GM18868 (cell line): ENCODE results near the gene CSAG1.
"Not testable (repeated sequence)": the region's sequence is repeated elsewhere in the genome, so short reads cannot be mapped to it uniquely, and the experiment has no call there.

ENCODE experiments used
- ATAC-seq: cut with Tn5 transposase; IDR thresholded peaks from one replicate; pipeline ENCODE4 v1.9.1; 2021; ENCODE audit warnings: mild to moderate bottlenecking, moderate library complexity; ENCODE audit not compliant: unreplicated experiment

Gene CSAG1, protein sequence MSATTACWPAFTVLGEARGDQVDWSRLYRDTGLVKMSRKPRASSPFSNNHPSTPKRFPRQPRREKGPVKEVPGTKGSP

DNA sequence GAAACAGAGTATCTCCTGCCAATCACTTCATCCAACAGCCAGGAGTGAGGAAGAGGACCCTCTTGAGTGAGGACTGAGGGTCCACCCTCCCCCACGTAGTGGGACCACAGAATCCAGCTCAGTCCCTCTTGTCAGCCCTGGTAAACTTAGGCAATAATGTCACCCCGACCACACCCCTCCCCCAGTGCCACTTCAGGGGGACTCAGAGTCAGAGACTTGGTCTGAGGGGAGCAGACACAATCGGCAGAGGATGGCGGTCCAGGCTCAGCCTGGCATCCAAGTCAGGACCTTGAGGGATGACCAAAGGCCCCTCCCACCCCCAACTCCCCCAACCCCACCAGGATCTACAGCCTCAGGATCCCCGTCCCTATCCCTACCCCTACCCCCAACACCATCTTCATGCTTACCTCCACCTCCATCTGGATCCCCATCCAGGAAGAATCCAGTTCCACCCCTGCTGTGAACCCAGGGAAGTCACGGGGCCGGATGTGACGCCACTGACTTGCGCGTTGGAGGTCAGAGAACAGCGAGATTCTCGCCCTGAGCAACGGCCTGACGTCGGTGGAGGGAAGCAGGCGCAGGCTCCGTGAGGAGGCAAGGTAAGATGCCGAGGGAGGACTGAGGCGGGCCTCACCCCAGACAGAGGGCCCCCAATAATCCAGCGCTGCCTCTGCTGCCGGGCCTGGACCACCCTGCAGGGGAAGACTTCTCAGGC lies at the start of gene CSAG1, which contains the start of gene MAGEA12:
Gene CSAG1 (minus strand): TSS at position 461 of the 715 bp plus-strand sequence. CDS start 1,261 bp downstream, outside the sequence.
Gene MAGEA12 (plus strand): TSS at position 497 of the 715 bp plus-strand sequence. CDS start 2,405 bp downstream, outside the sequence.
- ATAC-seq = no peak

DNA sequence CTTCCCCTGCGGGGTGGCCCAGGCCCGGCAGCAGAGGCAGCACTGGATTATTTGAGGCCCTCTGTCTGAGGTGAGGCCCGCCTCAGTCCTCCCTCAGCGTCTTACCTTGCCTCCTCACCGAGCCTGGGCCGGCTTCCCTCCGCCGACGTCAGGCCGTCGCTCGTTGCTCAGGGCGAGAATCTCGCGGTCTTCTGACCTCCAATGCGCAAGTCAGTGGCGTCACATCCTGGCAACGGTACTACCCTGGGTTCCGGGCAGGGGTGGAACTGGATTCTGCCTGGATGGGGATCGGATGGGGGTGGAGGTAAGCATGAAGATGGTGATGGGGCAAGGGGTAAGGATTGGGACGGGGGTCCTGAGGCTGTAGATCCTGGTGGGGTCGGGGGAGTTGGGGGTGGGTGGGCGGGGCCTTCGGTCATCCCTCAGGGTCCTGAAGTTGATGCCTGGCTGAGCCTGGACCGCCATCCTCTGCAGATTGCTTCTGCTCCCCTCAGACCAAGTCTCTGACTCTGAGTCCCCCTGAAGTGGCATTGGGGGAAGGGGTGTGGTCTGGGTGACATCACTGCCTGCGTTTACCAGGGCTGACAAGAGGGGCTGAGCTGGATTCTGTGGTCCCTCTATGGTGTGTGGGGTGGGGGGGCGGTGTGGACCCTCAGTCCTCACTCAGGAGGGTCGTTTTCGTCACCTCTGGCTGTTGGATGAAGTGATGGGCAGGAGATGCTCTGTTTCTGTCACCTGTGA lies 36.2 kb upstream of the CSAG1 start, which contains the start of gene MAGEA6:
Gene MAGEA6 (minus strand): TSS at position 141 of the 741 bp plus-strand sequence. CDS start 2,039 bp downstream, outside the sequence.
- not testable (repeated sequence) for ATAC-seq

DNA sequence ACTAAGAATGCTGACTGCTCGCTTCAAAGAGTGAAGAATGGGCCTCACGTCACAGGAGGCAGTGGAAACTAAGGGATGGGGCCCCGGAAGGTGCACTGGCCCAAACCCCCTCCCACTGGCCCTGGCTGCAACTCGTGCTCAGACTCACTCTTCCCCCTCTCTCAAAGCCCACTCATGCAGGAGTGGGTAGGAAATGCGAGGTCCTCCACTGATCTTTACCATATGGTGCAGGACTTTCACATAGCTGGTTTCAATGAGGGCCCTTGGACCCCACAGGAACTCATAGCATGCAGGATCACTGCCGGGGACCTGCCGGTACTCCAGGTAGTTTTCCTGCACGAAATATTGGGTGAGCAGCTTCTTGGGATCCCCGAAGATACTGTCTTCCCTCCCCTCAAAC lies 33.0 kb upstream of the CSAG1 start:
- ATAC-seq = not testable (repeated sequence)

DNA sequence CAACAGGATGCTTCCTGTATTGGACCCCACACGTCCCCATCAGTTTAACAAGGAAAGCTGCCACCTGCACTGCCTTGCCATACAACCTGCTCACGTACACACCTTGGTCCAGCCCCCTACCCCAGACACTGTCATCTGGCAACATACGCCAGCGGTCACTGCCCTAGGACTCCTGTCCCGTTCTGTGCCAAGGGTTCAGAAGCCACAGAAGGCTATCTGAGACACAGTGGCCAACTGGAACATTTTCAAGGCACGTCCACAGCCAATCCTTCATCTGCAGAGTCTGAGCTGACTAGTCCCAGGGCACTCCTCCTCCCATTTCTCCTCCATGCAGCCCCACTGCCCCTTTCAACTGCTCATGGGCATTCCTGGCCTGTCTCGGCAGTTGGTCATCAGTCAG lies 28.1 kb upstream of the CSAG1 start:
- not testable (repeated sequence) for ATAC-seq

DNA sequence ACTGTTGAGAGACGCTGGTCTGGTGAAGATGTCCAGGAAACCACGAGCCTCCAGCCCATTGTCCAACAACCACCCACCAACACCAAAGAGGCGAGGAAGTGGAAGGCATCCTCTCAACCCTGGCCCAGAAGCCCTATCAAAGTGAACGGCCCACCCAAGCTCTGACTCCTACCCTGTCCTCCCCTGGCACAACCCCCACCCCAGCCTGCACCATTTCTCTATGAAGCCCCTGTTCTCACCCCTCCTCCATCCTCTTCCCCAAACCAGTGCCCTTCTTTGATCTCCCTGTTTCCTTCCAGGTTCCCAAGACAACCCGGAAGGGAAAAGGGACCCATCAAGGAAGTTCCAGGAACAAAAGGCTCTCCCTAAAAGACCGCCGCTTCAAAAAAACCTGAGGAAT lies 26.0 kb upstream of the CSAG1 start:
- not testable (repeated sequence) for ATAC-seq

DNA sequence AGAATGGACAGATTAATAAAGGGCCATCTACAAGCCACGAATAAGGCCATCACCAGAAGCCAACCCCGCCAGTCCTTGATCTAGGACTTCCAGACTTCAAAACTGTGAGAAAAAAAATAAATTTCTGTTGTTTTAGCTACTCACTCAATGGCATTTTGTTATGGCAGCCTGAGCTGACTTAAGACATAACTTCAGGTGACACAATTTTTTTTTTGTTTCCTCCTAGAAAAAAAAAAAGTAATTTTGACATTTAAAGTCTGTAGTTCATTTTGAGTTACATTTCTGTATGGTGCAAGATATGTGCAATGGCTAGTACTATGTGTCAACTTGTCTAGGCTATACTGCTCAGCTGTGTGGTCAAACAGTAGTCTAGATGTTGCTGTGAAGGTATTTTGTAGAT lies 25.4 kb upstream of the CSAG1 start, which contains the start of gene CSAG3:
Gene CSAG3 (plus strand): TSS at position 301 of the 400 bp plus-strand sequence.
- not testable (repeated sequence) for ATAC-seq

DNA sequence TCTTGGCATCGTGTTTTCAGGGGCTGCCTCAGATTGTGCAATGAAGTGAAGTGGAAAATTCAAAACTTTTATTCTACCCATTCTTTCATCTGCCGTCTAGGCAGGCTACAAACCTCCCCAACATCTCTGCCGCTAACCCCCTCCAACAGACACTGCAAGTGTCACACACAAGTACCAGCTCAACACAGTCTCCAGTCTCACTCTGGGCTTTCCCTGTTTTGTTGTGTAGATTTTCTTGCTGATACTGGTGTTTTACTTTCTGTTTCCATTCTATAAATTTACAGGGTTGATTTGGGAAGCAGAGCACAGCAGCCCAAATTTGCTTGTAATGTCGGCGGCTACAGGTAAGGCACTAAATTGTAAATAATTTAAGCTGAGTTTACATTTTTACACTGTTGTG lies 21.4 kb upstream of the CSAG1 start:
- peak; percentile 71 for ATAC-seq

DNA sequence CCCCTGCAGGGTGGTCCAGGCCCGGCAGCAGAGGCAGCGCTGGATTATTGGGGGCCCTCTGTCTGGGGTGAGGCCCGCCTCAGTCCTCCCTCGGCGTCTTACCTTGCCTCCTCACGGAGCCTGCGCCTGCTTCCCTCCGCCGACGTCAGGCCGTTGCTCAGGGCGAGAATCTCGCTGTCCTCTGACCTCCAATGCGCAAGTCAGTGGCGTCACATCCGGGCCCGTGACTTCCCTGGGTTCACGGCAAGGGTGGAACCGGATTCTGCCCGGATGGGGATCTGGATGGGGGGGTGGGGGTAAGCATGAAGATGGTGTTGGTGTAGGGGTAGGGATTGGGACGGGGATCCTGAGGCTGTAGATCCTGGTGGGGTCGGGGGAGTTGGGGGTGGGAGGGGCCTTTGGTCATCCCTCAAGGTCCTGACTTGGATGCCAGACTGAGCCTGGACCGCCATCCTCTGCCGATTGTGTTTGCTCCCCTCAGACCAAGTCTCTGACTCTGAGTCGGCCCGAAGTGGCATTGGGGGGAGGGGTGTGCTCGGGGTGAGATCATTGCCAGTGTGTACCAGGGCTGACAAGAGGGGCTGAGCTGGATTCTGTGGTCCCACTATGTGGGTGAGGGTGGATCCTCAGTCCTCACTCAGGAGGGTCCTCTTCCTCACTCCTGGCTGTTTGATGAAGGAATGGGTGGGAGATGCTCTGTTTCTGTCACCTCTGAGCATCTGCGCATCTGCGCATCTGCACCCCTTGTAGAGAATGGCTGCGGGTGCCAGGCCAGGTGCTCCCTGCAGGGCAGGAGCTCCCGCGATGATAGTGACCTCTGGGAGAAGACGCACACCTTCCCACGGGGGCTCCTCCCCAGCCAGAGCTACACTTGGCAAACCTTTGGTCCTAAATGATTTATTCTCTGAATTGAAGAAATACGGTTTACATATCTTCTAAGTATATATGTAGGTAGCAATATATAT lies 20.4 kb upstream of the CSAG1 start, which contains the start of gene MAGEA2:
Gene MAGEA2 (minus strand): TSS at position 157 of the 965 bp plus-strand sequence. CDS start 2,479 bp downstream, outside the sequence.
- ATAC-seq = not testable (repeated sequence)

DNA sequence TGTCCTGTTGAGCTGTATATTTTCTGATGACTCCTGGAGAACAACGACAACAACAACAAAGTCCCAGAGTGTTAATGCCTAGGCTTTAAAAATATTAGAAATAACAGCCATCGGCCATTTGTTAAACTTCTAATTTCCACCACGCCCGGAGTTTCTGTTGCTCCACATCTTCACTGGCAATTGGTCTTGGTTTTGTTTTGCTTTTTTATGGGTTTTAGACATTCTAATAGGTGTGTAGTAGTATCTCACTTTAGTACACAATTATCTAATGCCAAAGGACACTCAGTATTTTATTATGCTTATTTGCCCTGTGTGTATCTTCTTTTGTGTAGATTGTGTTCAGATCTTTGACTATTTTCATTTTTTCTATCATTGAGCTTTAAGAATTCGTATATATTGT lies 5.0 kb upstream of the CSAG1 start:
- no peak for ATAC-seq

DNA sequence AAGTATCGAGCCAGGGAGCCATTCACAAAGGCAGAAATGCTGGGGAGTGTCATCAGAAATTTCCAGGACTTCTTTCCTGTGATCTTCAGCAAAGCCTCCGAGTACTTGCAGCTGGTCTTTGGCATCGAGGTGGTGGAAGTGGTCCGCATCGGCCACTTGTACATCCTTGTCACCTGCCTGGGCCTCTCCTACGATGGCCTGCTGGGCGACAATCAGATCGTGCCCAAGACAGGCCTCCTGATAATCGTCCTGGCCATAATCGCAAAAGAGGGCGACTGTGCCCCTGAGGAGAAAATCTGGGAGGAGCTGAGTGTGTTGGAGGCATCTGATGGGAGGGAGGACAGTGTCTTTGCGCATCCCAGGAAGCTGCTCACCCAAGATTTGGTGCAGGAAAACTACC lies 3.0 kb upstream of the CSAG1 start:
- not testable (repeated sequence) for ATAC-seq

DNA sequence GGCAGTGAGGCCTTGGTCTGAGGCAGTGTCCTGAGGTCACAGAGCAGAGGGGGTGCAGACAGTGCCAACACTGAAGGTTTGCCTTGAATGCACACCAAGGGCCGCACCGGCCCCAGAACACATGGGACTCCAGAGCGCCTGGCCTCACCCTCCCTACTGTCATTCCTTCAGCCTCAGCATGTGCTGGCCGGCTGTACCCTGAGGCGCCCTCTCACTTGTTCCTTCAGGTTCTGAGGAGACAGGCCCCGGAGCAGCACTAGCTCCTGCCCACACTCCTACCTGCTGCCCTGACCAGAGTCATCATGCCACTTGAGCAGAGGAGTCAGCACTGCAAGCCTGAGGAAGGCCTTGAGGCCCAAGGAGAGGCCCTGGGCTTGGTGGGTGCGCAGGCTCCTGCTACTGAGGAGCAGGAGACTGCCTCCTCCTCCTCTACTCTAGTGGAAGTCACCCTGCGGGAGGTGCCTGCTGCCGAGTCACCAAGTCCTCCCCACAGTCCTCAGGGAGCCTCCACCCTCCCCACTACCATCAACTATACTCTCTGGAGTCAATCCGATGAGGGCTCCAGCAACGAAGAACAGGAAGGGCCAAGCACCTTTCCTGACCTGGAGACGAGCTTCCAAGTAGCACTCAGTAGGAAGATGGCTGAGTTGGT lies 2.5 kb upstream of the CSAG1 start:
- ATAC-seq = no peak

DNA sequence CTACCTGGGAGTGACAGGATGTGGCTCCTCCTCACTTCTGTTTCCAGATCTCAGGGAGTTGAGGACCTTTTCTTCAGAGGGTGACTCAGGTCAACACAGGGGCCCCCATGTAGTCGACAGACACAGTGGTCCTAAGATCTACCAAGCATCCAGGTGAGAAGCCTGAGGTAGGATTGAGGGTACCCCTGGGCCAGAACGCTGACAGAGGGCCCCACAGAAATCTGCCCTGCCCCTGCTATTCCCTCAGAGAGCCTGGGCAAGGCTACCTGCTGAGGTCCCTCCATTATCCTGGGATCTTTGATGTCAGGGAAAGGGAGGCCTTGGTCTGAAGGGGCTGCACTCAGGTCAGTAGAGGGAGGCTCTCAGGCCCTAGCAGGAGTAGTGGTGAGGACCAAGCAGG lies 1.6 kb upstream of the CSAG1 start:
- no peak for ATAC-seq

DNA sequence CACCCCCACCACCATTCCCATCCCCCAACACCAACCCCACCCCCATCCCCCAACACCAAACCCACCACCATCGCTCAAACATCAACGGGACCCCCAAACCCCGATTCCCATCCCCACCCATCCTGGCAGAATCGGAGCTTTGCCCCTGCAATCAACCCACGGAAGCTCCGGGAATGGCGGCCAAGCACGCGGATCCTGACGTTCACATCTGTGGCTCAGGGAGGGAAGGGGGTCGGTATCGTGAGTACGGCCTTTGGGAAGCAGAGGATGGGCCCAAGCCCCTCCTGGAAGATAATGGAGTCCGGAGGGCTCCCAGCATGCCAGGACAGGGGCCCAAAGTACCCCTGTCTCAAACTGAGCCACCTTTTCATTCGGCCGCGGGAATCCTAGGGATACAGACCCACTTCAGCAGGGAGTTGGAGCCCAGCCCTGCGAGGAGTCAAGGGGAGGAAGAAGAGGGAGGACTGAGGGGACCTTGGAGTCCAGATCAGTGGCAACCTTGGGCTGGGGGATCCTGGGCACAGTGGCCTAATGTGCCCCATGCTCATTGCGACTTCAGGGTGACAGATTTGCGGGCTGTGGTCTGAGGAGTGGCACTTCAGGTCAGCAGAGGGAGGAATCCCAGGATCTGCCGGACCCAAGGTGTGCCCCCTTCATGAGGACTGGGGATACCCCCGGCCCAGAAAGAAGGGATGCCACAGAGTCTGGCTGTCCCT lies 780 bp upstream of the CSAG1 start:
- not testable (repeated sequence) for ATAC-seq

DNA sequence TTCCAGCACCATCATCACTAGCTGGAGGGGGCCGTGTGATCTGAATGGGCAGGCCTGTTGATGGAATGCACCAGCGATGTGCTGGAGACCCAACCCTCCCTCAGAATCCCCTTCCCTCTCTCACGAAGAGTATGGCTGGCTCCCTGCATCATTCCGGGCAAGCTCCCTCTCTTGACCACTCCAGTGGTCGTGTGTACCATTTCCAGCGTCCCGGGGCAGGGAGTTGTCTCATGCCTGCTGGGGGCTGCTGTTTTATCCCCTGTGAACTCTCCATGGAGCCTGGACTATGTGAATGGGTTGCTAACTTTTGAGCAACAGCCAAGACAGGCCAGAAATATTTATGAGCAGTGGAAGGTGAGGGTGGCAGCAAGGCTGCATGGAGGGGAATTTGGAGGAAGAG lies 8.1 kb downstream of the CSAG1 start:
- no peak for ATAC-seq

DNA sequence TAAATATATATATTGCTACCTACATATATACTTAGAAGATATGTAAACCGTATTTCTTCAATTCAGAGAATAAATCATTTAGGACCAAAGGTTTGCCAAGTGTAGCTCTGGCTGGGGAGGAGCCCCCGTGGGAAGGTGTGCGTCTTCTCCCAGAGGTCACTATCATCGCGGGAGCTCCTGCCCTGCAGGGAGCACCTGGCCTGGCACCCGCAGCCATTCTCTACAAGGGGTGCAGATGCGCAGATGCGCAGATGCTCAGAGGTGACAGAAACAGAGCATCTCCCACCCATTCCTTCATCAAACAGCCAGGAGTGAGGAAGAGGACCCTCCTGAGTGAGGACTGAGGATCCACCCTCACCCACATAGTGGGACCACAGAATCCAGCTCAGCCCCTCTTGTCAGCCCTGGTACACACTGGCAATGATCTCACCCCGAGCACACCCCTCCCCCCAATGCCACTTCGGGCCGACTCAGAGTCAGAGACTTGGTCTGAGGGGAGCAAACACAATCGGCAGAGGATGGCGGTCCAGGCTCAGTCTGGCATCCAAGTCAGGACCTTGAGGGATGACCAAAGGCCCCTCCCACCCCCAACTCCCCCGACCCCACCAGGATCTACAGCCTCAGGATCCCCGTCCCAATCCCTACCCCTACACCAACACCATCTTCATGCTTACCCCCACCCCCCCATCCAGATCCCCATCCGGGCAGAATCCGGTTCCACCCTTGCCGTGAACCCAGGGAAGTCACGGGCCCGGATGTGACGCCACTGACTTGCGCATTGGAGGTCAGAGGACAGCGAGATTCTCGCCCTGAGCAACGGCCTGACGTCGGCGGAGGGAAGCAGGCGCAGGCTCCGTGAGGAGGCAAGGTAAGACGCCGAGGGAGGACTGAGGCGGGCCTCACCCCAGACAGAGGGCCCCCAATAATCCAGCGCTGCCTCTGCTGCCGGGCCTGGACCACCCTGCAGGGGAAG lies 19.4 kb downstream of the CSAG1 start, which contains the start of gene MAGEA2B:
Gene MAGEA2B (plus strand): TSS at position 814 of the 973 bp plus-strand sequence. CDS start 2,479 bp downstream, outside the sequence.
- ATAC-seq = not testable (repeated sequence)

DNA sequence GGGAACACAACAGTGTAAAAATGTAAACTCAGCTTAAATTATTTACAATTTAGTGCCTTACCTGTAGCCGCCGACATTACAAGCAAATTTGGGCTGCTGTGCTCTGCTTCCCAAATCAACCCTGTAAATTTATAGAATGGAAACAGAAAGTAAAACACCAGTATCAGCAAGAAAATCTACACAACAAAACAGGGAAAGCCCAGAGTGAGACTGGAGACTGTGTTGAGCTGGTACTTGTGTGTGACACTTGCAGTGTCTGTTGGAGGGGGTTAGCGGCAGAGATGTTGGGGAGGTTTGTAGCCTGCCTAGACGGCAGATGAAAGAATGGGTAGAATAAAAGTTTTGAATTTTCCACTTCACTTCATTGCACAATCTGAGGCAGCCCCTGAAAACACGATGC lies 20.3 kb downstream of the CSAG1 start:
- peak; percentile 79 for ATAC-seq

DNA sequence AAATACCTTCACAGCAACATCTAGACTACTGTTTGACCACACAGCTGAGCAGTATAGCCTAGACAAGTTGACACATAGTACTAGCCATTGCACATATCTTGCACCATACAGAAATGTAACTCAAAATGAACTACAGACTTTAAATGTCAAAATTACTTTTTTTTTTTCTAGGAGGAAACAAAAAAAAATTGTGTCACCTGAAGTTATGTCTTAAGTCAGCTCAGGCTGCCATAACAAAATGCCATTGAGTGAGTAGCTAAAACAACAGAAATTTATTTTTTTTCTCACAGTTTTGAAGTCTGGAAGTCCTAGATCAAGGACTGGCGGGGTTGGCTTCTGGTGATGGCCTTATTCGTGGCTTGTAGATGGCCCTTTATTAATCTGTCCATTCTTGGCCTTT lies 24.3 kb downstream of the CSAG1 start, which contains the start of gene CSAG2:
Gene CSAG2 (minus strand): TSS at position 101 of the 400 bp plus-strand sequence. CDS start 161 bp downstream, outside the sequence.
- ATAC-seq = not testable (repeated sequence)

DNA sequence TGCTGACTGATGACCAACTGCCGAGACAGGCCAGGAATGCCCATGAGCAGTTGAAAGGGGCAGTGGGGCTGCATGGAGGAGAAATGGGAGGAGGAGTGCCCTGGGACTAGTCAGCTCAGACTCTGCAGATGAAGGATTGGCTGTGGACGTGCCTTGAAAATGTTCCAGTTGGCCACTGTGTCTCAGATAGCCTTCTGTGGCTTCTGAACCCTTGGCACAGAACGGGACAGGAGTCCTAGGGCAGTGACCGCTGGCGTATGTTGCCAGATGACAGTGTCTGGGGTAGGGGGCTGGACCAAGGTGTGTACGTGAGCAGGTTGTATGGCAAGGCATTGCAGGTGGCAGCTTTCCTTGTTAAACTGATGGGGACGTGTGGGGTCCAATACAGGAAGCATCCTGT lies 27.0 kb downstream of the CSAG1 start:
- ATAC-seq = not testable (repeated sequence)
